Occipital lobe (tissue), 2 donors: ENCODE results near the gene APBA2. TPM values are rescaled to one million over a fixed set of nuclear protein-coding genes. Genes with fewer than 3 reads are reported as not detected.

Experiments
- DNase-seq: peaks from one replicate; lab custom pipeline; 2025; lab: John Stamatoyannopoulos, UW
- total RNA-seq: library from RNA; depleted of rRNA; stranded (reverse); fragments of >200 nt; gene quantifications from one replicate; pipeline ENCODE4 v1.2.3, GENCODE V29; 2014

The APBA2 gene
- total RNA-seq, 1 donor from 2014 or later: 108 TPM

- DNase-seq: no peak
Measured at GRCh38 chr15:28935316-28935715, 49.5 kb downstream of the APBA2 start.

GRCh38 chr15:28936081-28936480 is 50.3 kb downstream of the APBA2 start:
- DNase-seq: no peak

- DNase-seq: no peak
Measured at GRCh38 chr15:28936481-28936881, 50.7 kb downstream of the APBA2 start.

- no peak for DNase-seq
Measured at GRCh38 chr15:28937271-28937670, 51.5 kb downstream of the APBA2 start.

GRCh38 chr15:28942046-28942445 is 56.3 kb downstream of the APBA2 start:
- no peak for DNase-seq

GRCh38 chr15:28942571-28942970 is 56.8 kb downstream of the APBA2 start:
- no peak for DNase-seq

GRCh38 chr15:28943146-28943545 is 57.4 kb downstream of the APBA2 start:
- no peak for DNase-seq

- DNase-seq: no peak
Measured at GRCh38 chr15:28943611-28944230, 57.9 kb downstream of the APBA2 start.

- DNase-seq: no peak
Measured at GRCh38 chr15:28944286-28944685, 58.5 kb downstream of the APBA2 start.

GRCh38 chr15:28944696-28945300 is 59.0 kb downstream of the APBA2 start:
- no peak for DNase-seq

- DNase-seq: peak; percentile 22
Measured at GRCh38 chr15:28945626-28946230, 60.0 kb downstream of the APBA2 start.

GRCh38 chr15:28946803-28947202 is 61.0 kb downstream of the APBA2 start:
- no peak for DNase-seq

GRCh38 chr15:28947221-28947674 is 61.5 kb downstream of the APBA2 start:
- DNase-seq: no peak

GRCh38 chr15:28948036-28948435 is 62.3 kb downstream of the APBA2 start:
- DNase-seq: no peak

GRCh38 chr15:28950916-28951315 is 65.1 kb downstream of the APBA2 start:
- no peak for DNase-seq

GRCh38 chr15:28952666-28953491 is 67.1 kb downstream of the APBA2 start:
- DNase-seq: peak; percentile 72

GRCh38 chr15:28953573-28954195 is 67.9 kb downstream of the APBA2 start:
- DNase-seq: no peak

GRCh38 chr15:28954466-28955159 is 68.8 kb downstream of the APBA2 start:
- DNase-seq: no peak

- no peak for DNase-seq
Measured at GRCh38 chr15:28955160-28955992, 69.6 kb downstream of the APBA2 start.

- no peak for DNase-seq
Measured at GRCh38 chr15:28955993-28956421, 70.2 kb downstream of the APBA2 start.
